Mucosa of descending colon (tissue), 3 donors: ENCODE measurements around the gene RNF7. TPM values are rescaled to one million over a fixed set of nuclear protein-coding genes. Genes with fewer than 3 reads are reported as not detected.

ENCODE experiments used
- ATAC-seq: fragments of 200-7000 bp; cut with Tn5 transposase; one replicate; pipeline ENCODE4 v1.9.1; 2020; ENCODE audit warnings: mild to moderate bottlenecking, moderate library complexity
- DNase-seq, 3 donors: peaks; one replicate each; pipeline ENCODE4 v3.0.0-alpha.2; 2020
- H3K36me3 ChIP-seq: fragments of 200-600 bp; one replicate; pipeline ENCODE4 v1.8.0; 2021; ENCODE audit warnings: low read depth, mild to moderate bottlenecking
- H3K4me1 ChIP-seq: fragments of 200-600 bp; one replicate; pipeline ENCODE4 v1.8.0; 2021; ENCODE audit warnings: low read depth, mild to moderate bottlenecking
- H3K4me3 ChIP-seq: fragments of 200-600 bp; one replicate; pipeline ENCODE4 v1.8.0; 2021; ENCODE audit warnings: mild to moderate bottlenecking
- H3K9me3 ChIP-seq: fragments of 200-600 bp; one replicate; pipeline ENCODE4 v1.8.0; 2021; ENCODE audit warnings: mild to moderate bottlenecking
- intact Hi-C, 2 donors: fragments of 100-400 bp; cut with DNase I in 1 of 2; cut with micrococcal nuclease in 1 of 2; formaldehyde crosslinking; loops; one replicate each; pipeline versions ENCODE4 v1.11.0 to v1.11.1; 2022; cut with DNase I, micrococcal nuclease
- total RNA-seq, 3 donors: library from RNA; stranded (reverse); fragmentation: NEBNext Ultra II Directional in 2 of 3; extraction: Animal tissue kit (Norgen Biotek cat#: 25700) in 2 of 3; gene quantifications; one replicate each; pipeline versions ENCODE4 v1.2.1 to v1.2.4, GENCODE V29; 2021 to 2023
- TF ChIP-seq, protein P1 (sequence below): fragments of 200-600 bp; IDR thresholded peaks from one replicate; pipeline ENCODE4 v1.8.0; 2022; ENCODE audit warnings: antibody characterized with exemption, mild to moderate bottlenecking
- donor health status: DM: no; HTN: no; CAD: no; lungs with moderate emphysema.
- donor health status: DM: no; HTN: no; CAD: no.
- donor health status: DM: no; HTN: yes; CAD: no.

The RNF7 gene
- total RNA-seq, 3 donors from 2014 or later, result 107 to 144 (median 112) TPM

DNA sequence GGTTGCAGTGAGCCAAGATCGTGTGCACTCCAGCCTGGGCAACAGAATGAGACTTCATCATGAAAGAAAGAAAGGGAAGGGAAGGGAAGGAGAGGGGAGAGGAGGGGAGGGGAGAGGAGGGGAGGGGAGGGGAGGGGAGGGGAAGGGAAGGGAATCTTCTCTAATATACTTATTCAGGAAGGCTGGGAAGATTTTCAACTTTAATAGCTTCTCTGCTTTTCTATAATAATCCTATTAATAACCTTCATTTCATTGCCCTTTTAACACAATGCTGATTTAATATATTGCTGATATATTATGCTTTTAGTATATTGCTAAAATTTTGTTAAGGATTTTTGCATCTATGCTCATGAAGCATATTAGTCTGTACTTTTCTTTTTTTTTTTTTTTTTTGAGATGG lies 23.4 kb upstream of the RNF7 start:
- DNase-seq (no peak), ATAC-seq (no peak)
- intact Hi-C loops, result no loop called here
- Histone ChIP-seq H3K9me3 (no peaks in the 10 kb centered on the region), H3K4me1 (no peaks in the 10 kb centered on the region), H3K4me3 (no peak overlapping the region), H3K36me3 (no peaks in the 10 kb centered on the region)
- TF ChIP-seq, protein P1, sequence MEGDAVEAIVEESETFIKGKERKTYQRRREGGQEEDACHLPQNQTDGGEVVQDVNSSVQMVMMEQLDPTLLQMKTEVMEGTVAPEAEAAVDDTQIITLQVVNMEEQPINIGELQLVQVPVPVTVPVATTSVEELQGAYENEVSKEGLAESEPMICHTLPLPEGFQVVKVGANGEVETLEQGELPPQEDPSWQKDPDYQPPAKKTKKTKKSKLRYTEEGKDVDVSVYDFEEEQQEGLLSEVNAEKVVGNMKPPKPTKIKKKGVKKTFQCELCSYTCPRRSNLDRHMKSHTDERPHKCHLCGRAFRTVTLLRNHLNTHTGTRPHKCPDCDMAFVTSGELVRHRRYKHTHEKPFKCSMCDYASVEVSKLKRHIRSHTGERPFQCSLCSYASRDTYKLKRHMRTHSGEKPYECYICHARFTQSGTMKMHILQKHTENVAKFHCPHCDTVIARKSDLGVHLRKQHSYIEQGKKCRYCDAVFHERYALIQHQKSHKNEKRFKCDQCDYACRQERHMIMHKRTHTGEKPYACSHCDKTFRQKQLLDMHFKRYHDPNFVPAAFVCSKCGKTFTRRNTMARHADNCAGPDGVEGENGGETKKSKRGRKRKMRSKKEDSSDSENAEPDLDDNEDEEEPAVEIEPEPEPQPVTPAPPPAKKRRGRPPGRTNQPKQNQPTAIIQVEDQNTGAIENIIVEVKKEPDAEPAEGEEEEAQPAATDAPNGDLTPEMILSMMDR, result no peak

DNA sequence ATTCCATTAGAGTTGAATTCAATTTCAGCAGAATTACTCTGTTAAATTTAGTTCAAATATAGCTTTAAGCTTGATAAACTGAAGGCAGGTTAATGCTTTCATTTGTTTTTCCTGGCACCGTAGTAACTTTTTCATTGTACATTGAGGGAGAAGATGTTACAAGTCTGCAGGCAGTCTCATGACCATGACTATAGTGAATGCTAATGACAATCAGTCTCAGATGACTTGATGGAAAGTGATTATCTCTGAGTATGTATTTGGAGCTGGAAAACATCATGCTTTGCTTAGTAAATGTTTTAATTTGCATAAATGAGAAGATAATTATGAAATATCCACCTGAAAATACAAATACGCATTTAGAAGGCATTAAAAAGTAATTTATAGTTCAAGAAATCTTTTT lies 16.0 kb upstream of the RNF7 start:
- Histone ChIP-seq H3K36me3 (no peaks in the 10 kb centered on the region), H3K4me1 (no peaks in the 10 kb centered on the region), H3K4me3 (no peak overlapping the region), H3K9me3 (no peaks in the 10 kb centered on the region)
- TF ChIP-seq, protein P1, result no peak
- ATAC-seq, result no peak
- intact Hi-C loops, result no loop called here
- no peak for DNase-seq

DNA sequence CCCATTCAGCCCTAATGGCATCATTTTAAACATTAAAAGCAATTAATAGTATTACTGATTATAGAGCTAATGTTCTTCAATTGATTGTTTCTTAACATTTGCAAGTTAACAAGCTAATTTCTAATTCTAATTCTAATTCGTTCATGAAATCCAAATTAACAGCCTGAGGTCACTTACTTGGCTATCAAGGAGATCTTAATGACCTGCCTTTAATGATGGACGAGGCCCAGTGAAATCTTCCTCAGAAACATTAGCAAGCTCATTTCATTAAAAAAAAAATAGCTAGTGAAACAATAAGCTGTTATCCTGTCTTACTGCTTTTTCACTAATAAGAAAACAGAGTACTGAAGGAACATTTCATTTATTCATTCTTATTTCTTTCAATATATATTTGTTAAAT lies 15.4 kb upstream of the RNF7 start:
- intact Hi-C loops, result no loop called here
- Histone ChIP-seq H3K36me3 (no peaks in the 10 kb centered on the region), H3K9me3 (no peaks in the 10 kb centered on the region)

GRCh38 chr3:141723255-141723654 lies 14.8 kb upstream of the RNF7 start:
- no peak for ATAC-seq
- TF ChIP-seq, protein P1, result no peak
- Histone ChIP-seq H3K9me3 (no peaks in the 10 kb centered on the region), H3K4me3 (no peak overlapping the region), H3K4me1 (no peaks in the 10 kb centered on the region), H3K36me3 (no peaks in the 10 kb centered on the region)
- intact Hi-C loops, result no loop called here
- DNase-seq, result no peak

More for the DNA sequence above, 15.4 kb upstream of the RNF7 start:
- Histone ChIP-seq H3K4me3 (no peak overlapping the region), H3K4me1 (no peaks in the 10 kb centered on the region)
- ATAC-seq (no peak), DNase-seq (no peak)
- TF ChIP-seq, protein P1, result no peak

DNA sequence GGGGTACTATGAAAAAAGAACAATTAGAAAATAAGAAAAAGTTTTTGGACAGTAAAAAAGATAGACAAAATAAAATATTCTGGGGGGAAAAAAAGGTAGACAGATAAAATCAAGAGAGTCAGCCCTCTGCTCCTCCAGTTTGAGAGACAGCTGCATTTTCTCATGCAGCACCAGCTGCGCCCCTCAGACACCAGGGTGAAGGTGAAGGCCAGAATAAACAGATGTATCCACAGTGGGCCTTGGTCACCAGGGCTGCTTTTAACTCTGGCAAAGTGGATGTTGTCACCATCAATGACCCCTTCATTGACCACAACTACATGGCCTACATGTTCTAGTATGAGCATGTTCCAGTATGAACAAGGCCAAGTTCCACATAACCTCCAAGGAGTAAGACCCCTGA lies 13.9 kb upstream of the RNF7 start:
- Histone ChIP-seq H3K9me3 (no peaks in the 10 kb centered on the region), H3K4me1 (no peaks in the 10 kb centered on the region), H3K4me3 (no peak overlapping the region), H3K36me3 (no peaks in the 10 kb centered on the region)
- no peak for DNase-seq
- intact Hi-C loops, result no loop called here
- ATAC-seq, result no peak
- TF ChIP-seq, protein P1, result no peak

- ATAC-seq, result no peak
- intact Hi-C loops, result no loop called here
- Histone ChIP-seq H3K4me1 (no peaks in the 10 kb centered on the region), H3K9me3 (no peaks in the 10 kb centered on the region), H3K36me3 (no peaks in the 10 kb centered on the region), H3K4me3 (no peak overlapping the region)
- DNase-seq, result no peak
- TF ChIP-seq, protein P1, result no peak
These were observed 13.1 kb upstream of the RNF7 start for GRCh38 chr3:141725036-141725435.
